SKM-1 treated with dmso at 0.1 percent for 144 hours (cell line): ENCODE data around the gene GNAO1.
A peak's percentile ranks its signal among the peaks of the same experiment; 100 is the strongest.

Source experiments
- DNase-seq: peaks from one replicate; lab custom pipeline; 2025; ENCODE audit not compliant: unreplicated experiment; lab: John Stamatoyannopoulos, UW

Gene GNAO1

GRCh38 chr16:56198006-56198754, 6.9 kb downstream of the GNAO1 start:
- DNase-seq, result no peak

GRCh38 chr16:56198755-56199114, 7.4 kb downstream of the GNAO1 start:
- DNase-seq, result no peak

- DNase-seq, result no peak
Observed at GRCh38 chr16:56199164-56199563, 7.9 kb downstream of the GNAO1 start.

GRCh38 chr16:56201030-56201429, 9.7 kb downstream of the GNAO1 start:
- DNase-seq, result no peak

GRCh38 chr16:56202036-56202435, 10.7 kb downstream of the GNAO1 start:
- no peak for DNase-seq

GRCh38 chr16:56203052-56203451, 11.8 kb downstream of the GNAO1 start:
- peak; percentile 38 for DNase-seq

GRCh38 chr16:56204816-56205215, 13.5 kb downstream of the GNAO1 start:
- DNase-seq, result no peak

GRCh38 chr16:56206951-56207350, 15.7 kb downstream of the GNAO1 start:
- no peak for DNase-seq

- no peak for DNase-seq
Observed at GRCh38 chr16:56207421-56207820, 16.1 kb downstream of the GNAO1 start.

- peak; percentile 23 for DNase-seq
Observed at GRCh38 chr16:56211435-56211981, 20.2 kb downstream of the GNAO1 start.

- no peak for DNase-seq
Observed at GRCh38 chr16:56212144-56212543, 20.9 kb downstream of the GNAO1 start.

- DNase-seq, result no peak
Observed at GRCh38 chr16:56221995-56222394, 30.7 kb downstream of the GNAO1 start.

GRCh38 chr16:56222474-56222997, 31.2 kb downstream of the GNAO1 start:
- DNase-seq, result no peak

GRCh38 chr16:56225017-56225742, 33.9 kb downstream of the GNAO1 start:
- no peak for DNase-seq

- DNase-seq, result no peak
Observed at GRCh38 chr16:56226187-56226586, 34.9 kb downstream of the GNAO1 start.

GRCh38 chr16:56226845-56227525, 35.7 kb downstream of the GNAO1 start:
- DNase-seq, result no peak

GRCh38 chr16:56227936-56228335, 36.6 kb downstream of the GNAO1 start:
- DNase-seq, result no peak

GRCh38 chr16:56228476-56228875, 37.2 kb downstream of the GNAO1 start:
- DNase-seq, result no peak

GRCh38 chr16:56233795-56234566, 42.7 kb downstream of the GNAO1 start:
- DNase-seq, result no peak

- peak; percentile 71 for DNase-seq
Observed at GRCh38 chr16:56234737-56235136, 43.4 kb downstream of the GNAO1 start.

- no peak for DNase-seq
Observed at GRCh38 chr16:56237451-56237930, 46.2 kb downstream of the GNAO1 start.
